Cardiac fibroblast (primary cell): Measurements from ENCODE around the gene SLC2A10.

Source experiments
- DNase-seq, 2 donors: peaks; one replicate each; pipeline versions ENCODE4 v3.0.0 to v3.0.0-alpha.2; 2010; ENCODE audit warnings: low read depth in 2 of 2
- H3K4me3 ChIP-seq, 2 donors: replicated peaks in 1 of 2; 1 replicate in 1 of 2; 2 replicates in 1 of 2; pipeline ENCODE4 v1.5.1; 2011; ENCODE audit warnings: low read depth in 2 of 2, low read length in 2 of 2, mild to moderate bottlenecking in 2 of 2, moderate library complexity in 1 of 2
- CTCF ChIP-seq: IDR thresholded peaks from one replicate; pipeline ENCODE4 v1.5.1; 2011; ENCODE audit warnings: low read depth, mild to moderate bottlenecking, low read length, inconsistent platforms

Gene SLC2A10

GRCh38 chr20:46784436-46785127, 75.1 kb downstream of the SLC2A10 start:
- peak; percentile 2 to 9 for DNase-seq
- no peak for TF ChIP-seq CTCF

More at GRCh38 chr20:46784436-46785127, 75.1 kb downstream of the SLC2A10 start:
- H3K4me3 ChIP-seq: no peak overlapping the region
